ENCODE data around the gene CLK3.

- TF ChIP-seq POLR2AphosphoS5 (IDR thresholded peaks at IDR 0.05), result no peak
- no peak for TF ChIP-seq CTCF (IDR thresholded peaks at IDR 0.05)
- no peak for TF ChIP-seq POLR2A (IDR thresholded peaks at IDR 0.05)
These were observed 14.8 kb downstream of the CLK3 start for GRCh38 chr15:74630284-74631086.
